HG03139 (cell line): Measurements from ENCODE around the gene SHMT2.
A peak's percentile ranks its signal among the peaks of the same experiment; 100 is the strongest.

Experiments used
- ATAC-seq: cut with Tn5 transposase; IDR thresholded peaks from one replicate; pipeline ENCODE4 v1.9.1; 2021; ENCODE audit not compliant: unreplicated experiment

Gene SHMT2

DNA sequence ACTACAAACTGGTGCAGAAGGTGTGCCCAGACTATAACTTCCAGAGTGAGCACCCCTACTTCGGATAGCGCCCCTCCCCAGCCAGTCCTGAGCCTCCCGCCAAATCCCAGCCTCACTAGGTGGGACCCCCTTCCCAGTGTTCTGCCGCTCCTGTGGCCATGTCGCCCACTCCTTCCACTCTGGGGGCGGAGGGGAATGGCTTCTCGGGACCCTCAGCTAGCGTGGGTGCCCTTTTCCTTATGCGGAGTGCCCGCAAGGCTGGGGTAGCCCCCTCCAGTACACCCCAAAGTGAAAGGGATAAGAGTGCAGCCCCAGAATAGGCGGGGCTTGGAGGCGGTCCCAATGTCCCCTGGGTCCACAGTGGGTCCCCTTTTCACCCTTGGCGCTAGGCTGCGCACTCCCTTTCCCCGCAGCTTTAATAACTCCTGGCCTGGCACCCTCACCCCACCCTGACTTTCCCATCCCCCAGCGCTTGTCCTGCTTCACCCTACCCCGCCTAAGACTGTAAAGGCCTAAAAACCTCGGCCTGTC, 3.8 kb upstream of the SHMT2 start:
- no peak for ATAC-seq

DNA sequence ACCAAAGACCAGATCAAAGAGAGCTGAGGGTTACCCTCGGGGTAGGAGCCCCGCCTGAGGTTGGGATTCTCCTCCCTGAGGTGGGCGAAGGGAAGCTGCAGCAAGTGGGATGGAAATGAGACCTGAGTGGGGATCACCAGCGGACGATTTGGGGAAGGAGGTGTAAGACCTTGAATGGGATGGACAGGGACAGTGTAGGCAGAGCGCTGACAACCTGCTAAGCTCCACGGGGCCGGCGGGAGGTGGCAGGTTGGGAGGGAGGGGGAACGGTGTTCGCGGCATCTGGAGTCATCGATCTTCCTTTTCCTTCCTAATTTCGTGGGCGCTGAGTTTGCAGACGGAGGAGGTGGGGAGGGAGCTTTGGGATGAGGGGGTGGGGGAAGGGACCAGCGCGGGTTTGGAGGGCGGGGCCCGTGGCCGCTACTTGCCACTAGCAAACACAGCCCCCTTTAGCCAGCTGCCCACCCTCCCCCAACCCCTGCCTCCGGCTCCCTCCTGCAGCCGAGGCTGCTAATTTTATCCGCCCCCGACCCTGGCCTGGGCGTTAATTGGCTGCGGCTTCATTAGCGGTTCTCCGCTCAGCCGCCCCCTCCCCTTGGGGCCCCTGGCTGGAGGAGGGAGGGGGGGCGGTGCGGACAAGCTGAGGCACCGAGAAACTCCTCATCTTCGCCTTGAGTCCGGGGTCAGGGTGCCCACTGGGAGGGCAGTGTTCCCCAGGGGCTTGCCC, 2.8 kb upstream of the SHMT2 start:
- ATAC-seq, result no peak

GRCh38 chr12:57227315-57228115, 2.0 kb upstream of the SHMT2 start:
- ATAC-seq, result no peak

DNA sequence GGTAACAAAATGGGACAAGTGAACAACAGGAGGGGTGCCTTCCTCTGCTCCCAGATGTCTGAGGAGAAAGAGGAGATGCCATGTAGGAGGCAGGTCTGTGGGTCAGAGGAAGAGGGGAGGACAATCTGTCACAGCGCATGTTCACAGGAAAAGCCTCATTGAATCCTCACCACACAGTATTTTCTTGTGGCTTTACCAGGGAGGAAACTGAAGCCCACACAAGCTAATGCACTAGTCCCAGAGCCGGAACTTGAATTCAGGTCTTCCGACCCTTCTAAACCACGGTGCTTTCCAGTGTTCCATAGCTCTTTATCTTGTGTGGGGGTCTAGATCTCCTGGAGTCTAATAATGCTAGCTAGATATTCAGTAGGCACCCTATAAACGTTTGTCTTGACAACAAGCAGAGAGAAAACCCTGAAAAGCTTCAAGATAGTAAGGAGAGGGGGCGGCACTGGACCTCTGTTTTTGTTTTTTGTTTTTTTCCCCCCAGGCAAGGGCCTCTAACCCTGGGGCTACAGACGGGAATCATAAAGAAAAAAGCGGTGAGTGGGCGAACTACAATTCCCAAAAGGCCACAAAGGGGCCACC, 371 bp upstream of the SHMT2 start:
- peak; percentile 4 for ATAC-seq

DNA sequence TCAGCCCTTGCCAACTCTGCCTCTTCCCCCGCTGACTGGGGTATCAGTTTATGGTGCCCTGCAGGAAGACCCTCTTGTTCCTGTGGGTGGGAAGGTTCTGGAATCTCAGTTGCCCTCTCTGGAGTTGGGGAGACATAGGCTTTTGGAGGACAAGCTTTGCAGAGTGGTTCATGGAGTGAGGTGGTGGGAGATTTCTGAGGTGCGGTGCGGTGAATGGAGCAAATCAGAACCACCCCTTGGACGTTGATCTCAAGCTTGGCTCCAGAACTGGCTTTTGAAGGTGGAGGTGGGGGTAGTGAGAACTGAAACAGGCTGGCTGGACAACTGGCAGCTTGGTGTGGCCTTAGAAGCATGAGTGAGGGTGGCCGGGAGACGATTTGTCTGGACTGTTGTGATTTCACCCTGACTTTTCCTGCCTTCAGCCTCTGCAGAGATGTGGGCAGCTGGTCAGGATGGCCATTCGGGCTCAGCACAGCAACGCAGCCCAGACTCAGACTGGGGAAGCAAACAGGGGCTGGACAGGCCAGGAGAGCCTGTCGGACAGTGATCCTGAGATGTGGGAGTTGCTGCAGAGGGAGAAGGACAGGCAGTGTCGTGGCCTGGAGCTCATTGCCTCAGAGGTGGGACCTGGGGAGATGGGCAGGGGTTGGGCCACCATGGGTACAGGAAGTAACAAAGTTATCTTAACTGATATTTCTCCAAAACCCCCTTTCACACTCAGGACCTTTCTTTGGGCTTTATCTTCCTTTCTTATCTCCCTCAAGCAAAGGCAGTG, 1.1 kb downstream of the SHMT2 start:
- ATAC-seq, result no peak

- ATAC-seq, result no peak
These were observed 1.9 kb downstream of the SHMT2 start for GRCh38 chr12:57231276-57232021.

DNA sequence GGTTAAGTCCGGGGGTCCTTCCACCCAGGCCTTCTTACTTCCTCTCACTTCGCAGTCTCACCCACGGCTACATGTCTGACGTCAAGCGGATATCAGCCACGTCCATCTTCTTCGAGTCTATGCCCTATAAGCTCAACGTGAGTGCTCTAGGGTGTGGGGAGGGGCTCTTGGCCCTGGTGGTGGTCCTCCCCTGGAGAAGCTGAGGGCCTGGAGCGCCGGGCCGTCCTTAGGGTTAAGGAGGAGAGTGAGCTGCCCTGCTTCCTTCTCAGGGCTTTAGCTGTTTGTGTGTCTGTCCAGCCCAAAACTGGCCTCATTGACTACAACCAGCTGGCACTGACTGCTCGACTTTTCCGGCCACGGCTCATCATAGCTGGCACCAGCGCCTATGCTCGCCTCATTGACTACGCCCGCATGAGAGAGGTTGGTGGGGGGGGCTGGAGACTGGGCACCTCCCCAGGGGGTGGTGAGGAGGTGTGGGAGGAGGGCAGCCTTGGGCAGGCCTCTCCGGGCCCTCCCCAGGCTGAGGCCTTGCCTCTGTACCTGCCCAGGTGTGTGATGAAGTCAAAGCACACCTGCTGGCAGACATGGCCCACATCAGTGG, 2.7 kb downstream of the SHMT2 start:
- no peak for ATAC-seq

GRCh38 chr12:57233357-57234232, 4.1 kb downstream of the SHMT2 start:
- ATAC-seq, result no peak

DNA sequence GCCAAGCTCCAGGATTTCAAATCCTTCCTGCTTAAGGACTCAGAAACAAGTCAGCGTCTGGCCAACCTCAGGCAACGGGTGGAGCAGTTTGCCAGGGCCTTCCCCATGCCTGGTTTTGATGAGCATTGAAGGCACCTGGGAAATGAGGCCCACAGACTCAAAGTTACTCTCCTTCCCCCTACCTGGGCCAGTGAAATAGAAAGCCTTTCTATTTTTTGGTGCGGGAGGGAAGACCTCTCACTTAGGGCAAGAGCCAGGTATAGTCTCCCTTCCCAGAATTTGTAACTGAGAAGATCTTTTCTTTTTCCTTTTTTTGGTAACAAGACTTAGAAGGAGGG, 4.7 kb downstream of the SHMT2 start:
- no peak for ATAC-seq

- no peak for ATAC-seq
These were observed 5.1 kb downstream of the SHMT2 start for GRCh38 chr12:57234571-57235016.

DNA sequence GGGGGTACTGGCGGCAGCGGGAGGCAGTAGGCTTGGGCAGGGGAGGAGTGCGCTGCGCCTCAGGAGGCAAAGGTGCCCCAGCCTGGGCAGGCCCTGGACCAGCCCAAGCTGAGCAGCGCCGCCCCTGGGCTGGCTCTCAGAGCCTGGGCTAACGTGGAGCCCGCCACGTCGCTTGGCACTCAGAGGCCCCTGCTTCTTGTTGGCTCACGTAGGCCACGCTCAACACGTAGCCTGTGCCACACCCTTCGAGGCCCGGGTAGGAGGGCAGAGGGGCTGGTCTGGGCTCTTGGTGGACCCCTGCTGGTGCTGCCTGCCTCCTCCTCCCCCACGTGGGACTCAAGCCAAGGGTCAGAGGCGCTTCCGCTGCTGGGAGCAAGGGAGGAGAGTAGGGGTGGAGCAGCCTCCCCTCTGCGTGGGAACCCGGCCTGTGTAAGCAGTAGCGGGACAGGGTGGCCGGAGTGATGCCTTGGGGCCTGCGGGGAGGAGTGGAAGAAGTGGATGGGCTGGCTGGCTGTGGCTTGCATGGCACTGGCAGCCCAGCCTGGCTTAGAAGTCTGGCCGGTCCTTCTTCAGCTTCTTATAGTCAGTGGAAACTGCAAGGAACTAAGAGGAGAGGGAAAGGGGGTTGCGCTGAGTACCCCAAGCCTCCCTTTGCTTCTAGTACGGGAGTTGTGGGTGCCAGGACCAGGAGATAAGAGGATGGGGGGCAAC, 5.7 kb downstream of the SHMT2 start:
- no peak for ATAC-seq

DNA sequence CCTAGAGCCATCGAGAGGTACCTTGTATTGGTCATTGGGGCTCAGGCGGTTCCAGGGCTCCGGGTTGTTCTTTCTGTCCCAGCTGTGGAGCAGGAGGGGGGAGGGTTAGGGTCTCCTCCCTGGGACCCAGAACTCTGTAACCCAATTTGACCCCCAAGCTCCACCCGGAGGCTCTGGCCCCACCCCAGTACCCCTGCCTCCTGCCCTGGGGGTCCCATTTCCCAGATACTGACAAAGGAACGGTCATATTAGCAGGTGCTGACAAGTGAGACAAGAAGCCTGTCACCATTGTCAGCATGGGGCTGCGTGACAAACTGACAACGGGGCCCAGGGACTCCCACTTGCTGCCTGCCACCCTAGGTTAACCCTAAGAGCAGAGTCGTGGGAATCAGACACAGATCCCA, 6.2 kb downstream of the SHMT2 start:
- no peak for ATAC-seq

- ATAC-seq, result no peak
These were observed 6.9 kb downstream of the SHMT2 start for GRCh38 chr12:57236201-57236924.

DNA sequence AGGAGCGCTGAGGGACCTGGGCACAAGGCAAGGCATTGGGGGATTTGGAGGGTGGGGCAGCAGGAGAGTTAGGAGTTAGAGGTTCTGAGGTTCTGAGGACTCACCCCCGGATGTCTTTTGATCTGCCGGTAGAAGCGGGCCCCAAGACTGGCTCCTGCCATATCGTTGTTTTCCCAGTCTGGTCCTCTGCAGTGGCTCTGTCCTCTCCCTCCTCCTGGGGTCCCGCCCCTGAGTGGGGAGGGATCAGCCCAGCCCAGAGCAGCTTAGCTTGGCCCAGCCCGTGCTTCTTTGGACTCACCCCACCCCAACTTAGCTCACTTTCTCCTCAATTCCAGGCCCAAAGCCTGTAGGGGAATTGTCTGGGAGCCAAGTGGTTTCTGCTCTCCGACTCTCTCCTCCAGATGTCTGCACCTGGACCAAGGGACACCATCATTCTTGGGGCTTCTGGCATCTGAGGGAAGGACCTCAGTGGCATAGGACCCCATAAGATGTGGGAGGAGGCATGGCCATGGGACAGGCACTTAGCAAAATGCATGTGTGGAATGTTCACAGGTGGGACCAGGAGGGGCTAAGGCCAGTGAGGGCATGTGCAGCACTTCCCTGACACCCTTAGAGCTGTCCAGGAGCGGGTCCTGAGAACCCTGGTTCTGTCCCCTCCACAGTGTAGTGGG, 7.5 kb downstream of the SHMT2 start:
- ATAC-seq, result no peak

DNA sequence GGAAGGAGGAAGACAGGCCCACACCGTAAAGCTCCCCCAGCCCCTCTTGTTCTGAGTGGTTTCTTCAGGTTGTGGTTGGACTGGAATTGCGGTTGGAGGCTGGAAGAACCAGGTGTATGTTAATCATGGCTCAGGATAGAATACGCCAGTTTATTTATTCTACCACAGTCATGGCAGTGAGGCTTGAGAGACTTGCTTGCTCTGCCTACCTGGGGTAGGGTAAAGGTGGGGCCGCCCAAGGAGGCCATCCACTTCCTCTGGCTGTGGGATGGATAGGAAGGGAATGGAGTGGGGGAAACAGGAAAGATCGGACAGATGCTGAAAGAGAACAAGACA, 8.1 kb downstream of the SHMT2 start:
- ATAC-seq, result no peak

DNA sequence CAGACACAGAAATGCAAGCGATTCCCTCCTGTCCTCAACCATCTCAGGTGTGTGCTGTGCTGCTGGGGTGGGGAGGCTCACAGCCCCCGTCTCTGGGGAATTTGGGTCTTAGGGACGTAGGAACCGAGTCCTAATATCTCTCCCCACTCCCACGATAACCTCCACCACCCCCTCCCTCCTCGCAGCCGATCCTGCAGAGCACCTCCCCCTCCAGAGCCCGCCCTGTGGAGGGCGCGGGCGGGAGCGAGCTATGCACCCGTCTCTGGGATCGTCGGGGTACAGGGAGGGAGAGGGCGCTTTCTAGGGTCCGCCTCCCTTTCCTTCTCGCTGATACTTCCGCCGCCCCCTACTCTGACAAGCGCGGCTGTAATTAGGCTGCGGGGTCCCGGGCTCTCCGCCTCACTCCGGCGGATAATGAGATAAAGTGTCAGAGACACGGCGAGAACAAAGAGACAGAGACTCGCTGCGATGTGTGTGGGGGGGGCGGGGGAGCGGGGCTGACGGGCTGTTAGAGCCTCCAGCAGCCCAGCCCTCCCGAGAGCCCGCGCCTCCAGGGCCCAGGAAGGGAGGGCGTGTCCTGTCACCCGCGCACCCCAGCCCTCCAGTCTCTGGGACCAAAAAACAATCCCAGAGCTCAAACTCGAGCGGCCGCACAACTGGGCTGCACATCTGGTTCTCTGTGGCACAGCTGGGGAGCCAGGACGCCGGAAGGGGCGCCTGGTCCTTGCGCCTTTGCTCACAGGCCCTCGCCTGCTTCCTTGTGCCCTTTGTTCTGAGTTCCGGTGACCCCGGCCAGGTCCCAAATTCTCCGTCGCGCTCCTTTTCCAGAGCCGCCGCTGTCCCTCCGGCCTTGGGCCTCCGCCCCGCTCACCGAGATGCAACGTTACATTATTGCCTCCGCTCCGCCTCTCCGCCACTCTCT, 8.7 kb downstream of the SHMT2 start:
- ATAC-seq, result no peak
